Measurements from ENCODE around the gene CCDC40.

DNA sequence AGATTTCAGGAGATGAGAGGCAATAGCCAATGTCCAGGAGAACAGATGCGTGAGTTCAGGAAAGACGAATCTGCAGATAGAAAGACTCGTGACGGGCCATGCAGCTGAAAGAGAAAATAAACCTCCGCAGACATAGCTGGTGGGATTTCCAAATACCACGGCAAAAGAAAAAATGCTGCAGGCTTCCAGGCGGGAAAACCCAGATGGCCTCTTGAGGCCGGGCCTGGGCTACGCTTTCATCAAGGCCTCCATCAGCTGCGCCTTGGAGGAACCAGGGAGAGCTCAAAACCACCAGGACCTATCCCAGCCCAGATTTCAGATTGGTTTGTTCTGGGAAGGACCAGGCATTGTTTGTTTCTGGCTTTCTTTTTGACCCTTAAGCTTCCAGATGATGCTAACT, 16.7 kb downstream of the CCDC40 start:
- TF ChIP-seq ZNF324 (CRISPR knock-in tag; IDR thresholded peaks at IDR 0.05) (no peak), RHOXF2B (CRISPR knock-in tag; conservative IDR thresholded peaks at IDR 0.05) (no peak), TAF1 (IDR thresholded peaks at IDR 0.05; ENCODE audit: control insufficient read depth, extremely low read depth, insufficient read depth, low read length, severe bottlenecking) (no peak), CBX5 (IDR thresholded peaks at IDR 0.05; ENCODE audit: borderline replicate concordance, low read depth) (no peak)

Data from K562 (cell line).